Stimulated activated naive B cell treated with anti-CD40 and anti-IgM and Interleukin-4, amounts not matched to agents 10 μg/mL and 1 μg/mL and 100 μg/mL, for 72 hours (primary cell): ENCODE results near the gene SARDH.
"Not testable (repeated sequence)": the region's sequence is repeated elsewhere in the genome, so short reads cannot be mapped to it uniquely, and the experiment has no call there.

ENCODE experiments used
- ATAC-seq, 2 donors: fragments of 150-1000 bp; cut with Tn5 transposase; replicated peaks; 2 replicates each; pipeline ENCODE4 v1.10.0; 2021; ENCODE audit warnings: moderate library complexity in 1 of 2
- DNase-seq: peaks from one replicate; pipeline ENCODE4 v3.0.0; 2021
- H3K27ac Mint-ChIP-seq: one replicate; pipeline ENCODE4 v1.8.0; 2022; ENCODE audit warnings: mild to moderate bottlenecking, mixed read lengths
- H3K27me3 Mint-ChIP-seq, 2 donors: one replicate each; pipeline ENCODE4 v1.8.0; 2022; ENCODE audit warnings: mixed read lengths in 2 of 2
- H3K36me3 Mint-ChIP-seq, 2 donors: one replicate each; pipeline ENCODE4 v1.8.0; 2022; ENCODE audit warnings: mixed read lengths in 2 of 2, mild to moderate bottlenecking in 1 of 2
- H3K4me1 Mint-ChIP-seq, 2 donors: one replicate each; pipeline ENCODE4 v1.8.0; 2022; ENCODE audit warnings: mixed read lengths in 2 of 2, mild to moderate bottlenecking in 1 of 2
- H3K4me3 Mint-ChIP-seq, 2 donors: one replicate each; pipeline ENCODE4 v1.8.0; 2022; ENCODE audit warnings: mild to moderate bottlenecking in 2 of 2, mixed read lengths in 2 of 2, moderate library complexity in 1 of 2
- H3K9me3 Mint-ChIP-seq, 2 donors: one replicate each; pipeline ENCODE4 v1.8.0; 2022; ENCODE audit warnings: mixed read lengths in 2 of 2, mild to moderate bottlenecking in 1 of 2

The SARDH gene

GRCh38 chr9:133771486-133772482 is 33.6 kb upstream of the SARDH start:
- Mint-ChIP-seq H3K9me3 (peaks cover 4 to 9% of the 10 kb centered on the region in 2 donors), H3K27me3 (no peaks in the 10 kb centered on the region), H3K36me3 (peaks cover 66 to 78% of the 10 kb centered on the region in 2 donors), H3K4me3 (no peak overlapping the region), H3K4me1 (no peaks in the 10 kb centered on the region), H3K27ac (no peak overlapping the region)
- no peak for DNase-seq
- no peak for ATAC-seq

- no peak for DNase-seq
- Mint-ChIP-seq H3K27ac (peak overlapping the region; percentile 25), H3K36me3 (peaks cover 70 to 85% of the 10 kb centered on the region in 2 donors), H3K4me1 (no peaks in the 10 kb centered on the region), H3K4me3 (no peak overlapping the region), H3K27me3 (no peaks in the 10 kb centered on the region), H3K9me3 (peaks cover 4 to 9% of the 10 kb centered on the region in 2 donors)
- peak in 1 of 2 donors; percentile 8 for ATAC-seq
Measured at GRCh38 chr9:133770076-133770777, 32.1 kb upstream of the SARDH start.

GRCh38 chr9:133769511-133770075 is 31.4 kb upstream of the SARDH start:
- H3K4me1 Mint-ChIP-seq: no peaks in the 10 kb centered on the region
- H3K4me3 Mint-ChIP-seq: peak overlapping the region in 1 of 2 donors; percentile 14
- peaks cover 68 to 82% of the 10 kb centered on the region in 2 donors for H3K36me3 Mint-ChIP-seq
- peak overlapping the region; percentile 62 for H3K27ac Mint-ChIP-seq
- no peak for DNase-seq
- ATAC-seq: no peak
- H3K27me3 Mint-ChIP-seq: no peaks in the 10 kb centered on the region
- H3K9me3 Mint-ChIP-seq: peaks cover 0 to 9% of the 10 kb centered on the region in 2 donors

- Mint-ChIP-seq H3K36me3 (peaks cover 68 to 82% of the 10 kb centered on the region in 2 donors), H3K27ac (peak overlapping the region; percentile 62), H3K27me3 (no peaks in the 10 kb centered on the region), H3K4me1 (no peaks in the 10 kb centered on the region), H3K9me3 (peaks cover 0 to 9% of the 10 kb centered on the region in 2 donors), H3K4me3 (peak overlapping the region in 1 of 2 donors; percentile 14)
- ATAC-seq (no peak), DNase-seq (no peak)
Measured at GRCh38 chr9:133768859-133769510, 30.8 kb upstream of the SARDH start.

- H3K36me3 Mint-ChIP-seq: peaks cover 71 to 80% of the 10 kb centered on the region in 2 donors
- no peak for DNase-seq
- peak overlapping the region; percentile 14 for H3K27ac Mint-ChIP-seq
- no peak for ATAC-seq
- no peaks in the 10 kb centered on the region for H3K4me1 Mint-ChIP-seq
- H3K27me3 Mint-ChIP-seq: no peaks in the 10 kb centered on the region
- peak overlapping the region in 1 of 2 donors; percentile 29 for H3K4me3 Mint-ChIP-seq
- peaks cover 0 to 9% of the 10 kb centered on the region in 2 donors for H3K9me3 Mint-ChIP-seq
Measured at GRCh38 chr9:133768371-133768858, 30.3 kb upstream of the SARDH start.

GRCh38 chr9:133767625-133768024 is 29.5 kb upstream of the SARDH start:
- Mint-ChIP-seq H3K27me3 (no peaks in the 10 kb centered on the region), H3K4me3 (no peak overlapping the region), H3K4me1 (no peaks in the 10 kb centered on the region), H3K27ac (no peak overlapping the region), H3K36me3 (peaks cover 76 to 84% of the 10 kb centered on the region in 2 donors), H3K9me3 (peaks cover 0 to 9% of the 10 kb centered on the region in 2 donors)
- DNase-seq: no peak
- ATAC-seq: no peak

GRCh38 chr9:133767008-133767407 is 28.9 kb upstream of the SARDH start:
- H3K9me3 Mint-ChIP-seq: peaks cover 0 to 9% of the 10 kb centered on the region in 2 donors
- H3K27ac Mint-ChIP-seq: no peak overlapping the region
- ATAC-seq (no peak), DNase-seq (no peak)
- H3K36me3 Mint-ChIP-seq: peaks cover 76 to 84% of the 10 kb centered on the region in 2 donors
- no peaks in the 10 kb centered on the region for H3K27me3 Mint-ChIP-seq
- no peaks in the 10 kb centered on the region for H3K4me1 Mint-ChIP-seq
- no peak overlapping the region for H3K4me3 Mint-ChIP-seq

- H3K9me3 Mint-ChIP-seq, DNase-seq: not testable (repeated sequence)
Measured at GRCh38 chr9:133766234-133766633, 28.1 kb upstream of the SARDH start.

GRCh38 chr9:133763272-133764183 is 25.4 kb upstream of the SARDH start:
- Mint-ChIP-seq H3K36me3 (peaks cover 71 to 88% of the 10 kb centered on the region in 2 donors), H3K4me1 (peaks cover 0 to 2% of the 10 kb centered on the region in 2 donors), H3K27me3 (no peaks in the 10 kb centered on the region), H3K27ac (peak overlapping the region; percentile 79), H3K4me3 (no peak overlapping the region), H3K9me3 (peaks cover 0 to 8% of the 10 kb centered on the region in 2 donors)
- ATAC-seq: no peak
- DNase-seq: no peak

More at GRCh38 chr9:133766234-133766633, 28.1 kb upstream of the SARDH start:
- peaks cover 77 to 88% of the 10 kb centered on the region in 2 donors for H3K36me3 Mint-ChIP-seq
- not testable (repeated sequence) for H3K4me3 Mint-ChIP-seq, H3K27ac Mint-ChIP-seq, H3K4me1 Mint-ChIP-seq, ATAC-seq, H3K27me3 Mint-ChIP-seq

- Mint-ChIP-seq H3K27me3 (no peaks in the 10 kb centered on the region), H3K9me3 (peaks cover 0 to 3% of the 10 kb centered on the region in 2 donors), H3K36me3 (peaks cover 63 to 80% of the 10 kb centered on the region in 2 donors), H3K27ac (peak overlapping the region; percentile 73), H3K4me1 (peaks cover 0 to 2% of the 10 kb centered on the region in 2 donors), H3K4me3 (no peak overlapping the region)
- DNase-seq: no peak
- no peak for ATAC-seq
Measured at GRCh38 chr9:133762488-133763271, 24.5 kb upstream of the SARDH start.

- Mint-ChIP-seq H3K27me3 (no peaks in the 10 kb centered on the region), H3K36me3 (peaks cover 54 to 71% of the 10 kb centered on the region in 2 donors), H3K4me3 (no peak overlapping the region), H3K4me1 (peaks cover 0 to 2% of the 10 kb centered on the region in 2 donors), H3K9me3 (no peaks in the 10 kb centered on the region), H3K27ac (no peak overlapping the region)
- no peak for DNase-seq
- no peak for ATAC-seq
Measured at GRCh38 chr9:133761641-133762248, 23.6 kb upstream of the SARDH start.

GRCh38 chr9:133760713-133761290 is 22.6 kb upstream of the SARDH start:
- ATAC-seq: no peak
- DNase-seq: no peak
- H3K27me3 Mint-ChIP-seq: no peaks in the 10 kb centered on the region
- peak overlapping the region; percentile 75 for H3K27ac Mint-ChIP-seq
- H3K36me3 Mint-ChIP-seq: peaks cover 48 to 61% of the 10 kb centered on the region in 2 donors
- H3K9me3 Mint-ChIP-seq: no peaks in the 10 kb centered on the region
- H3K4me1 Mint-ChIP-seq: peaks cover 2% of the 10 kb centered on the region in 2 donors
- H3K4me3 Mint-ChIP-seq: no peak overlapping the region
